ENCODE measurements around the gene BBS9. TPM values are rescaled to one million over a fixed set of nuclear protein-coding genes. Genes with fewer than 3 reads are reported as not detected.
"Not testable (repeated sequence)": the region's sequence is repeated elsewhere in the genome, so short reads cannot be mapped to it uniquely, and the experiment has no call there.

Gene BBS9
- total RNA-seq, 1 experiment from 2014 or later, result 8.1 TPM

GRCh38 chr7:33428415-33428814 is 299.1 kb downstream of the BBS9 start:
- no peak for DNase-seq (ENCODE audit: low read depth)

- DNase-seq (ENCODE audit: low read depth), result no peak
Observed at GRCh38 chr7:33431543-33431942, 302.2 kb downstream of the BBS9 start.

- DNase-seq (ENCODE audit: low read depth), result peak; percentile 55
Observed at GRCh38 chr7:33432821-33433220, 303.5 kb downstream of the BBS9 start.

- DNase-seq (ENCODE audit: low read depth), result no peak
Observed at GRCh38 chr7:33433357-33433756, 304.0 kb downstream of the BBS9 start.

- DNase-seq (ENCODE audit: low read depth), result no peak
Observed at GRCh38 chr7:33444511-33444910, 315.1 kb downstream of the BBS9 start.

- DNase-seq (ENCODE audit: low read depth), result no peak
Observed at GRCh38 chr7:33446551-33446950, 317.2 kb downstream of the BBS9 start.

- DNase-seq (ENCODE audit: low read depth), result no peak
Observed at GRCh38 chr7:33448035-33448434, 318.7 kb downstream of the BBS9 start.

GRCh38 chr7:33449847-33450246 is 320.5 kb downstream of the BBS9 start:
- no peak for DNase-seq (ENCODE audit: low read depth)

GRCh38 chr7:33452805-33453502 is 323.6 kb downstream of the BBS9 start:
- DNase-seq (ENCODE audit: low read depth), result no peak

GRCh38 chr7:33457039-33457438 is 327.7 kb downstream of the BBS9 start:
- no peak for DNase-seq (ENCODE audit: low read depth)

GRCh38 chr7:33458581-33458980 is 329.2 kb downstream of the BBS9 start:
- DNase-seq (ENCODE audit: low read depth), result no peak

- peak; percentile 38 for DNase-seq (ENCODE audit: low read depth)
Observed at GRCh38 chr7:33459340-33459751, 330.0 kb downstream of the BBS9 start.

GRCh38 chr7:33463131-33463530 is 333.8 kb downstream of the BBS9 start:
- no peak for DNase-seq (ENCODE audit: low read depth)

GRCh38 chr7:33466203-33466602 is 336.8 kb downstream of the BBS9 start:
- DNase-seq (ENCODE audit: low read depth), result no peak

GRCh38 chr7:33471636-33472242 is 342.4 kb downstream of the BBS9 start:
- no peak for DNase-seq (ENCODE audit: low read depth)

- no peak for DNase-seq (ENCODE audit: low read depth)
Observed at GRCh38 chr7:33472348-33473025, 343.1 kb downstream of the BBS9 start.

GRCh38 chr7:33477719-33478480 is 348.5 kb downstream of the BBS9 start:
- DNase-seq (ENCODE audit: low read depth), result no peak

GRCh38 chr7:33484476-33484875 is 355.1 kb downstream of the BBS9 start:
- DNase-seq (ENCODE audit: low read depth), result not testable (repeated sequence)

GRCh38 chr7:33485747-33486493 is 356.6 kb downstream of the BBS9 start:
- DNase-seq (ENCODE audit: low read depth), result peak; percentile 20

GRCh38 chr7:33486633-33487032 is 357.3 kb downstream of the BBS9 start:
- no peak for DNase-seq (ENCODE audit: low read depth)

- no peak for DNase-seq (ENCODE audit: low read depth)
Observed at GRCh38 chr7:33487998-33488682, 358.8 kb downstream of the BBS9 start.

Data from Daoy (cell line).